Gastroesophageal sphincter (tissue), 3 donors: Measurements from ENCODE around the gene UBE2I.
A peak's percentile ranks its signal among the peaks of the same experiment; 100 is the strongest.

Experiments
- POLR2A ChIP-seq, 2 donors: fragments of 450-650 bp; IDR thresholded peaks; one replicate each; pipeline ENCODE4 v1.6.1; 2017; ENCODE audit warnings: antibody characterized with exemption in 2 of 2, mild to moderate bottlenecking in 2 of 2, moderate library complexity in 1 of 2
- POLR2AphosphoS5 ChIP-seq: sonication (generic); formaldehyde crosslinking; IDR thresholded peaks from one replicate; pipeline ENCODE4 v1.6.1; 2017; ENCODE audit warnings: antibody characterized with exemption
- TF ChIP-seq, protein P1 (sequence below), 4 experiments: fragments of 200-600 bp in 2 of 4; fragments of 450-650 bp in 2 of 4; sonication (generic) in 1 of 4; IDR thresholded peaks; one replicate each; pipeline ENCODE4 v1.5.1; 2017 to 2019; ENCODE audit warnings: antibody characterized with exemption in 4 of 4, mild to moderate bottlenecking in 2 of 4, moderate library complexity in 2 of 4

DNA sequence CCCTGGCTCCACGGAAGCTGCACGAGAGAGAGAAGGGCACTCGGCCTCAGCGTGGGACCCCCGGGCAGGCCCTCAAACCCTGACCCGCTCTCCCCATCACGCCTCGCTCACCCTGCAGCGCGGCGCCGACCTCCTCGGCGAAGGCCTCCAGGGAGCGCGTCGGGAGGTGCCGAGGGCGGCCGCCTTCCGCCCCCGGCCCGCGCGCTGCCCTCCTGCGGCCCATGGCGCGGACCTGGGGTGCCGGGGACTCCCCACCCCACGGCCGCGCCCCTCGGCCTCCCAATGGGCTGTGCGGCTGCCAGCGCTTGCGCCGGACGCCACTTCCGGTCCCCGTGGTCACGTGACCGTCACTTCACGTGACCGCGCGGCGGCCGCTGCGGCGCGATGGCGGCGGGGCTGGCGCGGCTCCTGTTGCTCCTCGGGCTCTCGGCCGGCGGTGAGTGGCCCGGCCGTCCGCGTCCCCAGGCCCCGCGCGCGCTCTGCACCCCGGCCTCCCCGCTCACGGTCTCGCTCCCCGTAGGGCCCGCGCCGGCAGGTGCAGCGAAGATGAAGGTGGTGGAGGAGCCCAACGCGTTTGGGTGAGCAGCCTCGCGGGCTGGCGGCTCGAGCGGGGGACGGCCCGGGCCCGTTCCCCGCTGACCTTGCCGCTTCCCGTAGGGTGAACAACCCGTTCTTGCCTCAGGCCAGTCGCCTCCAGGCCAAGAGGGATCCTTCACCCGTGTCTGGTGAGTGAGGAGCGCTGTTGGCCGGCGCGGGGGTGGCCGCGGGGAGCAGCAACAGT is 42.3 kb downstream of the UBE2I start, which contains the start of the genes GNPTG and TSR3:
- TF ChIP-seq, protein P1, sequence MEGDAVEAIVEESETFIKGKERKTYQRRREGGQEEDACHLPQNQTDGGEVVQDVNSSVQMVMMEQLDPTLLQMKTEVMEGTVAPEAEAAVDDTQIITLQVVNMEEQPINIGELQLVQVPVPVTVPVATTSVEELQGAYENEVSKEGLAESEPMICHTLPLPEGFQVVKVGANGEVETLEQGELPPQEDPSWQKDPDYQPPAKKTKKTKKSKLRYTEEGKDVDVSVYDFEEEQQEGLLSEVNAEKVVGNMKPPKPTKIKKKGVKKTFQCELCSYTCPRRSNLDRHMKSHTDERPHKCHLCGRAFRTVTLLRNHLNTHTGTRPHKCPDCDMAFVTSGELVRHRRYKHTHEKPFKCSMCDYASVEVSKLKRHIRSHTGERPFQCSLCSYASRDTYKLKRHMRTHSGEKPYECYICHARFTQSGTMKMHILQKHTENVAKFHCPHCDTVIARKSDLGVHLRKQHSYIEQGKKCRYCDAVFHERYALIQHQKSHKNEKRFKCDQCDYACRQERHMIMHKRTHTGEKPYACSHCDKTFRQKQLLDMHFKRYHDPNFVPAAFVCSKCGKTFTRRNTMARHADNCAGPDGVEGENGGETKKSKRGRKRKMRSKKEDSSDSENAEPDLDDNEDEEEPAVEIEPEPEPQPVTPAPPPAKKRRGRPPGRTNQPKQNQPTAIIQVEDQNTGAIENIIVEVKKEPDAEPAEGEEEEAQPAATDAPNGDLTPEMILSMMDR (IDR thresholded peaks at IDR 0.05), result peak in 2 of 4 experiments; percentile 7 to 12
- TF ChIP-seq POLR2A (IDR thresholded peaks at IDR 0.05), result peak; percentile 85 to 90
- TF ChIP-seq POLR2AphosphoS5, result peak; percentile 92
